ENCODE results near the gene BACH2.
A peak's percentile ranks its signal among the peaks of the same experiment; 100 is the strongest.
"Not testable (repeated sequence)": the region's sequence is repeated elsewhere in the genome, so short reads cannot be mapped to it uniquely, and the experiment has no call there.

BACH2 gene

GRCh38 chr6:90179190-90180169 lies 117.2 kb downstream of the BACH2 start:
- no peak for DNase-seq

- DNase-seq: no peak
Measured at GRCh38 chr6:90178384-90178855, 118.2 kb downstream of the BACH2 start.

- no peak for DNase-seq
Measured at GRCh38 chr6:90177544-90178383, 118.9 kb downstream of the BACH2 start.

- no peak for DNase-seq
Measured at GRCh38 chr6:90175627-90176538, 120.8 kb downstream of the BACH2 start.

- DNase-seq: no peak
Measured at GRCh38 chr6:90173262-90173925, 123.2 kb downstream of the BACH2 start.

GRCh38 chr6:90170601-90171000 lies 126.0 kb downstream of the BACH2 start:
- no peak for DNase-seq

- DNase-seq: no peak
Measured at GRCh38 chr6:90169374-90169773, 127.3 kb downstream of the BACH2 start.

GRCh38 chr6:90168693-90169131 lies 127.9 kb downstream of the BACH2 start:
- DNase-seq: no peak

- no peak for DNase-seq
Measured at GRCh38 chr6:90167514-90168379, 128.9 kb downstream of the BACH2 start.

- not testable (repeated sequence) for DNase-seq
Measured at GRCh38 chr6:90166155-90166924, 130.3 kb downstream of the BACH2 start.

GRCh38 chr6:90162648-90163387 lies 133.8 kb downstream of the BACH2 start:
- no peak for DNase-seq

GRCh38 chr6:90160013-90160412 lies 136.6 kb downstream of the BACH2 start:
- DNase-seq: peak; percentile 31

GRCh38 chr6:90159452-90159851 lies 137.2 kb downstream of the BACH2 start:
- DNase-seq: no peak

- no peak for DNase-seq
Measured at GRCh38 chr6:90158936-90159335, 137.7 kb downstream of the BACH2 start.

GRCh38 chr6:90157441-90157840 lies 139.2 kb downstream of the BACH2 start:
- DNase-seq: no peak

- no peak for DNase-seq
Measured at GRCh38 chr6:90156861-90157260, 139.8 kb downstream of the BACH2 start.

GRCh38 chr6:90154755-90155470 lies 141.7 kb downstream of the BACH2 start:
- DNase-seq: no peak

All from retina (tissue), 1 donor.